ENCODE results near the gene UNC5C. TPM values are rescaled to one million over a fixed set of nuclear protein-coding genes. Genes with fewer than 3 reads are reported as not detected.

UNC5C gene
- total and polyA plus RNA-seq, 2 of the 8 experiments (the other 6 are each of a cell fraction or from before 2014, with no cell fraction given), result 0.30 to 1.3 TPM

DNA sequence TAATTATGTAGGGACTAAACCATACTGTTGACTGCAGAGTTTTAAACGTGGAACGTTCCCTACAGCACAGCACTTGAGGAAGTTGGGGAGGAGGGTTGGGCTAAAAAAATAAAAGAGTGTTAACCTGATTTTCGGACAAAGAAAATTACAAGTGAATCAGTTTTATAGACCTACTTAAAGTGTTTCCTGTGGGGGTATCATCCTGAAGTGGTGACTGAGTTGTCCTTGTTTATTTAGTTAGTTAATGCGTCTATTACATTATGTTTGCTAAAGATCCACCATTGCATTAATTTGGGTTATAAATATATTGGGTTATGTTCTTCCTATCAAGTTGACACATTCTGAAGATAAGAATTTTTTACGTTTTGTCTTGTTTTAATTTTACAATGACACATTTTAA is 14.7 kb downstream of the UNC5C start (continued):
- TF ChIP-seq, protein P1, sequence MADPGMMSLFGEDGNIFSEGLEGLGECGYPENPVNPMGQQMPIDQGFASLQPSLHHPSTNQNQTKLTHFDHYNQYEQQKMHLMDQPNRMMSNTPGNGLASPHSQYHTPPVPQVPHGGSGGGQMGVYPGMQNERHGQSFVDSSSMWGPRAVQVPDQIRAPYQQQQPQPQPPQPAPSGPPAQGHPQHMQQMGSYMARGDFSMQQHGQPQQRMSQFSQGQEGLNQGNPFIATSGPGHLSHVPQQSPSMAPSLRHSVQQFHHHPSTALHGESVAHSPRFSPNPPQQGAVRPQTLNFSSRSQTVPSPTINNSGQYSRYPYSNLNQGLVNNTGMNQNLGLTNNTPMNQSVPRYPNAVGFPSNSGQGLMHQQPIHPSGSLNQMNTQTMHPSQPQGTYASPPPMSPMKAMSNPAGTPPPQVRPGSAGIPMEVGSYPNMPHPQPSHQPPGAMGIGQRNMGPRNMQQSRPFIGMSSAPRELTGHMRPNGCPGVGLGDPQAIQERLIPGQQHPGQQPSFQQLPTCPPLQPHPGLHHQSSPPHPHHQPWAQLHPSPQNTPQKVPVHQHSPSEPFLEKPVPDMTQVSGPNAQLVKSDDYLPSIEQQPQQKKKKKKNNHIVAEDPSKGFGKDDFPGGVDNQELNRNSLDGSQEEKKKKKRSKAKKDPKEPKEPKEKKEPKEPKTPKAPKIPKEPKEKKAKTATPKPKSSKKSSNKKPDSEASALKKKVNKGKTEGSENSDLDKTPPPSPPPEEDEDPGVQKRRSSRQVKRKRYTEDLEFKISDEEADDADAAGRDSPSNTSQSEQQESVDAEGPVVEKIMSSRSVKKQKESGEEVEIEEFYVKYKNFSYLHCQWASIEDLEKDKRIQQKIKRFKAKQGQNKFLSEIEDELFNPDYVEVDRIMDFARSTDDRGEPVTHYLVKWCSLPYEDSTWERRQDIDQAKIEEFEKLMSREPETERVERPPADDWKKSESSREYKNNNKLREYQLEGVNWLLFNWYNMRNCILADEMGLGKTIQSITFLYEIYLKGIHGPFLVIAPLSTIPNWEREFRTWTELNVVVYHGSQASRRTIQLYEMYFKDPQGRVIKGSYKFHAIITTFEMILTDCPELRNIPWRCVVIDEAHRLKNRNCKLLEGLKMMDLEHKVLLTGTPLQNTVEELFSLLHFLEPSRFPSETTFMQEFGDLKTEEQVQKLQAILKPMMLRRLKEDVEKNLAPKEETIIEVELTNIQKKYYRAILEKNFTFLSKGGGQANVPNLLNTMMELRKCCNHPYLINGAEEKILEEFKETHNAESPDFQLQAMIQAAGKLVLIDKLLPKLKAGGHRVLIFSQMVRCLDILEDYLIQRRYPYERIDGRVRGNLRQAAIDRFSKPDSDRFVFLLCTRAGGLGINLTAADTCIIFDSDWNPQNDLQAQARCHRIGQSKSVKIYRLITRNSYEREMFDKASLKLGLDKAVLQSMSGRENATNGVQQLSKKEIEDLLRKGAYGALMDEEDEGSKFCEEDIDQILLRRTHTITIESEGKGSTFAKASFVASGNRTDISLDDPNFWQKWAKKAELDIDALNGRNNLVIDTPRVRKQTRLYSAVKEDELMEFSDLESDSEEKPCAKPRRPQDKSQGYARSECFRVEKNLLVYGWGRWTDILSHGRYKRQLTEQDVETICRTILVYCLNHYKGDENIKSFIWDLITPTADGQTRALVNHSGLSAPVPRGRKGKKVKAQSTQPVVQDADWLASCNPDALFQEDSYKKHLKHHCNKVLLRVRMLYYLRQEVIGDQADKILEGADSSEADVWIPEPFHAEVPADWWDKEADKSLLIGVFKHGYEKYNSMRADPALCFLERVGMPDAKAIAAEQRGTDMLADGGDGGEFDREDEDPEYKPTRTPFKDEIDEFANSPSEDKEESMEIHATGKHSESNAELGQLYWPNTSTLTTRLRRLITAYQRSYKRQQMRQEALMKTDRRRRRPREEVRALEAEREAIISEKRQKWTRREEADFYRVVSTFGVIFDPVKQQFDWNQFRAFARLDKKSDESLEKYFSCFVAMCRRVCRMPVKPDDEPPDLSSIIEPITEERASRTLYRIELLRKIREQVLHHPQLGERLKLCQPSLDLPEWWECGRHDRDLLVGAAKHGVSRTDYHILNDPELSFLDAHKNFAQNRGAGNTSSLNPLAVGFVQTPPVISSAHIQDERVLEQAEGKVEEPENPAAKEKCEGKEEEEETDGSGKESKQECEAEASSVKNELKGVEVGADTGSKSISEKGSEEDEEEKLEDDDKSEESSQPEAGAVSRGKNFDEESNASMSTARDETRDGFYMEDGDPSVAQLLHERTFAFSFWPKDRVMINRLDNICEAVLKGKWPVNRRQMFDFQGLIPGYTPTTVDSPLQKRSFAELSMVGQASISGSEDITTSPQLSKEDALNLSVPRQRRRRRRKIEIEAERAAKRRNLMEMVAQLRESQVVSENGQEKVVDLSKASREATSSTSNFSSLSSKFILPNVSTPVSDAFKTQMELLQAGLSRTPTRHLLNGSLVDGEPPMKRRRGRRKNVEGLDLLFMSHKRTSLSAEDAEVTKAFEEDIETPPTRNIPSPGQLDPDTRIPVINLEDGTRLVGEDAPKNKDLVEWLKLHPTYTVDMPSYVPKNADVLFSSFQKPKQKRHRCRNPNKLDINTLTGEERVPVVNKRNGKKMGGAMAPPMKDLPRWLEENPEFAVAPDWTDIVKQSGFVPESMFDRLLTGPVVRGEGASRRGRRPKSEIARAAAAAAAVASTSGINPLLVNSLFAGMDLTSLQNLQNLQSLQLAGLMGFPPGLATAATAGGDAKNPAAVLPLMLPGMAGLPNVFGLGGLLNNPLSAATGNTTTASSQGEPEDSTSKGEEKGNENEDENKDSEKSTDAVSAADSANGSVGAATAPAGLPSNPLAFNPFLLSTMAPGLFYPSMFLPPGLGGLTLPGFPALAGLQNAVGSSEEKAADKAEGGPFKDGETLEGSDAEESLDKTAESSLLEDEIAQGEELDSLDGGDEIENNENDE (IDR thresholded peaks at IDR 0.05; ENCODE audit: insufficient replicate concordance, low read length), result no peak
- TF ChIP-seq KDM1A (IDR thresholded peaks at IDR 0.05; ENCODE audit: borderline replicate concordance, low read length) (no peak), SRF (IDR thresholded peaks at IDR 0.05; ENCODE audit: low read depth, low read length) (no peak), RXRA (IDR thresholded peaks at IDR 0.05; ENCODE audit: insufficient read depth, low read depth, low read length) (no peak), HDAC2 (IDR thresholded peaks at IDR 0.05; ENCODE audit: borderline replicate concordance in 1 of 2, low read depth in 2 of 2, low read length in 2 of 2) (no peak), CBX5 (IDR thresholded peaks at IDR 0.05; ENCODE audit: low read depth, low read length) (no peak), CHD1 (IDR thresholded peaks at IDR 0.05; ENCODE audit: low read depth, low read length) (no peak)
